Loucy (cell line): ENCODE data around the gene ATXN7L1.

Experiments used
- H2AFZ ChIP-seq: fragments of 200-600 bp; sonication (generic); 2 replicates; pipeline ENCODE4 v1.6.0; 2016; ENCODE audit warnings: antibody characterized with exemption, mild to moderate bottlenecking, low read length, moderate library complexity
- H3F3A ChIP-seq: fragments of 200-600 bp; 2 replicates; pipeline ENCODE4 v1.6.0; 2016; ENCODE audit warnings: antibody characterized with exemption, low read depth, mild to moderate bottlenecking
- H3K27me3 ChIP-seq: fragments of 200-600 bp; sonication (generic); 2 replicates; pipeline ENCODE4 v1.6.1; 2014; ENCODE audit warnings: low read length, mild to moderate bottlenecking; ENCODE audit not compliant: insufficient read depth, poor library complexity, severe bottlenecking
- H3K36me3 ChIP-seq: fragments of 200-600 bp; sonication (generic); 2 replicates; pipeline ENCODE4 v1.6.1; 2016; ENCODE audit warnings: low read length; ENCODE audit not compliant: insufficient read depth
- H3K4me1 ChIP-seq: fragments of 200-600 bp; sonication (generic); 2 replicates; pipeline ENCODE4 v1.5.1; 2014; ENCODE audit warnings: low read length, mild to moderate bottlenecking; ENCODE audit not compliant: insufficient read depth, poor library complexity, severe bottlenecking
- H3K4me2 ChIP-seq: fragments of 200-600 bp; sonication (generic); 2 replicates; pipeline ENCODE4 v1.6.0; 2014; ENCODE audit warnings: antibody characterized with exemption, low read length, low read depth, mild to moderate bottlenecking; ENCODE audit not compliant: poor library complexity, severe bottlenecking
- H3K4me3 ChIP-seq: fragments of 200-600 bp; sonication (generic); 2 replicates; pipeline ENCODE4 v1.5.1; 2014; ENCODE audit warnings: low read length, mild to moderate bottlenecking, mixed read lengths; ENCODE audit not compliant: poor library complexity, severe bottlenecking
- H3K79me2 ChIP-seq: fragments of 200-600 bp; sonication (generic); 2 replicates; pipeline ENCODE4 v1.6.1; 2014; ENCODE audit warnings: low read length; ENCODE audit not compliant: insufficient read depth
- H3K9ac ChIP-seq: fragments of 200-600 bp; sonication (generic); 2 replicates; pipeline ENCODE4 v1.6.0; 2014; ENCODE audit warnings: mild to moderate bottlenecking, low read depth, low read length, moderate library complexity; ENCODE audit not compliant: poor library complexity, severe bottlenecking
- H3K9me2 ChIP-seq: fragments of 200-600 bp; sonication (generic); replicated peaks from 2 replicates; pipeline ENCODE4 v1.6.1; 2016; ENCODE audit warnings: low read depth, low read length, mixed read lengths
- H3K9me3 ChIP-seq: fragments of 200-600 bp; sonication (generic); 2 replicates; pipeline ENCODE4 v1.6.1; 2014; ENCODE audit warnings: mild to moderate bottlenecking, antibody characterized with exemption, low read length, low read depth; ENCODE audit not compliant: insufficient read depth
- H4K20me1 ChIP-seq: fragments of 200-600 bp; sonication (generic); 2 replicates; pipeline ENCODE4 v1.6.0; 2014; ENCODE audit warnings: antibody characterized with exemption, low read length, mild to moderate bottlenecking; ENCODE audit not compliant: insufficient read depth, poor library complexity, severe bottlenecking
- CTCF ChIP-seq: fragments of 200-600 bp; sonication (generic); conservative IDR thresholded peaks from 2 replicates; pipeline ENCODE4 v1.5.1; 2014; ENCODE audit warnings: mild to moderate bottlenecking, antibody characterized with exemption, low read length
- EZH2phosphoT487 ChIP-seq: fragments of 200-600 bp; IDR thresholded peaks from 2 replicates; pipeline ENCODE4 v1.6.1; 2018; ENCODE audit warnings: antibody characterized with exemption, mild to moderate bottlenecking, moderate library complexity, borderline replicate concordance

Gene ATXN7L1

DNA sequence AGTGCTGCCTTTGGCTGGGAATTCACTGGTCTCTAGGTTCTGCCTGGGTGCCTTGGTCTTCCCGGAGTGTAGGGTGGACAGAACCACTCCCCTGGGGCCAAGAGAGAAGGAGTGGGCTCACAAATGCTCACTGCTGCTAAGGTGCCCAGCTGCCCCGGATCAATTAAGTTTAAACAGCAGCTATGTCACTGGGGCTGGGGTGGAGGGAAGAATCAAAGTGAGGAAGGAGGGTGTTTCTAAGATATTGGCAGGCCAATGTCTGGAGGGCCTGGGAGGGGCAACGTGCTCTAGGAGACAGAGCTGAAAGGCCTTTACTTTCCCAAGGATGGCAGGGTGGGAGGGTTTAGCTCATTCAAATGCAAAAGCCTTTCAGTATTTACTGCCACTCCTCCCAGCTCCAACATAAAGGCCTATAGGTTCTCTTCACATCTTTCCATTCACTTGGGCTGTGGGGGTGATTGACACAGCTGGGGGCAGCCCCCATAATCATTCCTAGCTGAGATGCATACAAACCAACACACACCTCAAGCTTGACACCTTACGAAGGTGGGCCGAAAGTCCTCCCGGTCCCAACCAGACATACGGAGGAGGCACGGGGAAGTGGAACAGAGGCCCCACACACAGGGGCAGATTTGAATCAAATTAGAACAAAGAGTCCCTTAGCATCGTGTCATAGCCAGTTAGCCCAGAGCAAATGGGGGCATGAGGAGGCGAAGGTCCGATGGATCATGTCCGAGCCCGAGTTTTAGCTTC is 187.2 kb downstream of the ATXN7L1 start:
- Histone ChIP-seq H4K20me1 (no peaks in the 10 kb centered on the region), H3K4me3 (no peak overlapping the region), H3K79me2 (no peaks in the 10 kb centered on the region), H3K9ac (no peak overlapping the region), H2AFZ (no peak overlapping the region), H3K9me3 (no peaks in the 10 kb centered on the region), H3K4me1 (peaks cover 31% of the 10 kb centered on the region), H3K9me2 (no peaks in the 10 kb centered on the region), H3K36me3 (no peaks in the 10 kb centered on the region), H3F3A (no peaks in the 10 kb centered on the region), H3K27me3 (no peaks in the 10 kb centered on the region), H3K4me2 (no peak overlapping the region)
- TF ChIP-seq CTCF (no peak), EZH2phosphoT487 (no peak)

DNA sequence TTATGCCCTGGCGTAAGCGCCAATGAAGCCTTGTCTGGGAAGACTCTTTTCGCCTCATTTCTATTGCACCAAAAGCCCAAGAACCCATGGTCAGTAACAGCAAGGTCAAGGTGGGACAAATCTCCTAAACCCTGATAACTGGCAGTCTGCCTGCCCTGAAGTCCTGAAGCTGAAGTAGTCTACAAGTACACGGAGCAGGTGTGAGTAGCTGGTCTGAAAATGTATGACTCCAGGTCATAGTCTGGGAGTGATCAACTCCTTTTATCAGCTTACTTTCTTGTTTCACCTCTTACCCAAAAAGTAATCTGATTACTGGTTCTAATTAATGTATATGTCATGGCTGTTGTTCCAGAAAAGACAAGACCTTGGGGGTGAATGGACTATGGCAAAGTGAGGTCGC is 187.8 kb downstream of the ATXN7L1 start:
- peaks cover 28% of the 10 kb centered on the region for H3K4me1 ChIP-seq
- H3K36me3 ChIP-seq, result no peaks in the 10 kb centered on the region
- H4K20me1 ChIP-seq, result no peaks in the 10 kb centered on the region
- no peak overlapping the region for H3K4me2 ChIP-seq
- no peaks in the 10 kb centered on the region for H3K9me2 ChIP-seq
- no peak for TF ChIP-seq EZH2phosphoT487
- TF ChIP-seq CTCF, result no peak
- H3K27me3 ChIP-seq, result no peaks in the 10 kb centered on the region
- no peak overlapping the region for H3K4me3 ChIP-seq
- no peaks in the 10 kb centered on the region for H3F3A ChIP-seq
- no peaks in the 10 kb centered on the region for H3K9me3 ChIP-seq
- no peaks in the 10 kb centered on the region for H3K79me2 ChIP-seq
- H3K9ac ChIP-seq, result no peak overlapping the region
- H2AFZ ChIP-seq, result no peak overlapping the region

GRCh38 chr7:105685161-105685560 is 191.2 kb downstream of the ATXN7L1 start:
- H3K9me2 ChIP-seq, result no peaks in the 10 kb centered on the region
- H3K9ac ChIP-seq, result no peak overlapping the region
- no peaks in the 10 kb centered on the region for H3F3A ChIP-seq
- no peaks in the 10 kb centered on the region for H3K4me1 ChIP-seq
- no peaks in the 10 kb centered on the region for H3K36me3 ChIP-seq
- no peak for TF ChIP-seq EZH2phosphoT487
- TF ChIP-seq CTCF, result no peak
- H4K20me1 ChIP-seq, result no peaks in the 10 kb centered on the region
- no peaks in the 10 kb centered on the region for H3K27me3 ChIP-seq
- no peak overlapping the region for H2AFZ ChIP-seq
- H3K9me3 ChIP-seq, result no peaks in the 10 kb centered on the region
- H3K4me3 ChIP-seq, result no peak overlapping the region
- no peak overlapping the region for H3K4me2 ChIP-seq
- no peaks in the 10 kb centered on the region for H3K79me2 ChIP-seq
